GM23338 (cell line): Measurements from ENCODE around the gene B4GALNT2.

Source experiments
- CREB1 ChIP-seq: fragments of 250-450 bp; sonication (Bioruptor Pico); IDR thresholded peaks from 2 replicates; pipeline ENCODE4 v1.5.0; 2020; ENCODE audit warnings: low read depth, mild to moderate bottlenecking, moderate library complexity
- CTCF ChIP-seq, 2 experiments: fragments of 200-600 bp in 1 of 2; sonication (generic) in 1 of 2; conservative IDR thresholded peaks; 2 replicates each; pipeline versions ENCODE4 v1.5.1 to v1.6.1; 2016 to 2017; ENCODE audit warnings: antibody characterized with exemption in 2 of 2, low read depth in 2 of 2, mild to moderate bottlenecking in 2 of 2, moderate library complexity in 1 of 2
- EZH2 ChIP-seq: fragments of 200-600 bp; sonication (generic); IDR thresholded peaks from one replicate; pipeline ENCODE4 v1.8.0; 2017; ENCODE audit warnings: antibody characterized with exemption, mild to moderate bottlenecking, low read depth; ENCODE audit not compliant: unreplicated experiment
- EZH2phosphoT487 ChIP-seq: fragments of 200-600 bp; sonication (generic); IDR thresholded peaks from one replicate; pipeline ENCODE4 v1.8.1; 2018; ENCODE audit warnings: antibody characterized with exemption; ENCODE audit not compliant: unreplicated experiment
- JUNB ChIP-seq: IDR thresholded peaks from one replicate; pipeline ENCODE4 v1.6.1; 2016; ENCODE audit warnings: antibody characterized with exemption; ENCODE audit not compliant: unreplicated experiment
- POLR2AphosphoS5 ChIP-seq: IDR thresholded peaks from 2 replicates; pipeline ENCODE4 v1.6.1; 2016; ENCODE audit warnings: antibody characterized with exemption, low read depth
- REST ChIP-seq: IDR thresholded peaks from one replicate; pipeline ENCODE4 v1.6.1; 2018; ENCODE audit warnings: antibody characterized with exemption; ENCODE audit not compliant: unreplicated experiment
- STAT1 ChIP-seq: IDR thresholded peaks from one replicate; pipeline ENCODE4 v1.6.1; 2016; ENCODE audit warnings: antibody characterized with exemption; ENCODE audit not compliant: unreplicated experiment
- ZNF114 ChIP-seq: fragments of 250-450 bp; sonication (Bioruptor Pico); IDR thresholded peaks from 2 replicates; pipeline ENCODE4 v1.5.0; 2020; ENCODE audit warnings: mild to moderate bottlenecking, moderate library complexity
- ZNF331 ChIP-seq: fragments of 250-450 bp; sonication (Bioruptor Pico); IDR thresholded peaks from 2 replicates; pipeline ENCODE4 v1.5.0; 2020; ENCODE audit warnings: low read depth, mild to moderate bottlenecking, moderate library complexity
- TF ChIP-seq, protein P1 (sequence below): fragments of 250-450 bp; sonication (Bioruptor Pico); IDR thresholded peaks from 2 replicates; pipeline ENCODE4 v1.5.0; 2020; ENCODE audit warnings: mild to moderate bottlenecking, moderate library complexity
- TF ChIP-seq, protein P2 (sequence below): IDR thresholded peaks from 2 replicates; pipeline ENCODE4 v1.6.1; 2016; ENCODE audit warnings: antibody characterized with exemption

DNA sequence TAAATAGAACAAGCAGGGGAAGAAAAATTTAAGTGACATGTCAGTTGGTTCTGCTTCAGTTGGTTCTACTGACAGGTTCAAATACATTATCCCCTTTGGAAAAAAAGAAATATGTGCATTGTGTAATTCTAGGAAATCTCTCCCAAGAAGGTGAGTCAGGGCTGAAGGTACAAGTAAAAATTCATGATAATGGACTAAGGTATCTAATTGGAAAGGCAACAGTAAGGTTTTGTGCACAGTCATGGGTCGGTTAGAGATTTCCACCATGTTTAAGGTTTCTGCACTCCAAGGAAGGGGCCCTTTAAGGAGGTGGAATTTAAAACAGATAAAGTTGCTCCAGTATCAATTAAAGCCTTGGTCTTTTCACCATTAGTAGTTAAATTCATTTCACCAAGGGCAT is 17.9 kb upstream of the B4GALNT2 start:
- TF ChIP-seq CTCF (conservative IDR thresholded peaks at IDR 0.05; ENCODE audit: low read depth in 2 of 2) (no peak), ZNF331 (no peak), EZH2 (no peak), REST (no peak), EZH2phosphoT487 (no peak), POLR2AphosphoS5 (no peak), STAT1 (no peak), CREB1 (CRISPR knock-in tag) (no peak), ZNF114 (no peak), JUNB (no peak)
- TF ChIP-seq, protein P1, sequence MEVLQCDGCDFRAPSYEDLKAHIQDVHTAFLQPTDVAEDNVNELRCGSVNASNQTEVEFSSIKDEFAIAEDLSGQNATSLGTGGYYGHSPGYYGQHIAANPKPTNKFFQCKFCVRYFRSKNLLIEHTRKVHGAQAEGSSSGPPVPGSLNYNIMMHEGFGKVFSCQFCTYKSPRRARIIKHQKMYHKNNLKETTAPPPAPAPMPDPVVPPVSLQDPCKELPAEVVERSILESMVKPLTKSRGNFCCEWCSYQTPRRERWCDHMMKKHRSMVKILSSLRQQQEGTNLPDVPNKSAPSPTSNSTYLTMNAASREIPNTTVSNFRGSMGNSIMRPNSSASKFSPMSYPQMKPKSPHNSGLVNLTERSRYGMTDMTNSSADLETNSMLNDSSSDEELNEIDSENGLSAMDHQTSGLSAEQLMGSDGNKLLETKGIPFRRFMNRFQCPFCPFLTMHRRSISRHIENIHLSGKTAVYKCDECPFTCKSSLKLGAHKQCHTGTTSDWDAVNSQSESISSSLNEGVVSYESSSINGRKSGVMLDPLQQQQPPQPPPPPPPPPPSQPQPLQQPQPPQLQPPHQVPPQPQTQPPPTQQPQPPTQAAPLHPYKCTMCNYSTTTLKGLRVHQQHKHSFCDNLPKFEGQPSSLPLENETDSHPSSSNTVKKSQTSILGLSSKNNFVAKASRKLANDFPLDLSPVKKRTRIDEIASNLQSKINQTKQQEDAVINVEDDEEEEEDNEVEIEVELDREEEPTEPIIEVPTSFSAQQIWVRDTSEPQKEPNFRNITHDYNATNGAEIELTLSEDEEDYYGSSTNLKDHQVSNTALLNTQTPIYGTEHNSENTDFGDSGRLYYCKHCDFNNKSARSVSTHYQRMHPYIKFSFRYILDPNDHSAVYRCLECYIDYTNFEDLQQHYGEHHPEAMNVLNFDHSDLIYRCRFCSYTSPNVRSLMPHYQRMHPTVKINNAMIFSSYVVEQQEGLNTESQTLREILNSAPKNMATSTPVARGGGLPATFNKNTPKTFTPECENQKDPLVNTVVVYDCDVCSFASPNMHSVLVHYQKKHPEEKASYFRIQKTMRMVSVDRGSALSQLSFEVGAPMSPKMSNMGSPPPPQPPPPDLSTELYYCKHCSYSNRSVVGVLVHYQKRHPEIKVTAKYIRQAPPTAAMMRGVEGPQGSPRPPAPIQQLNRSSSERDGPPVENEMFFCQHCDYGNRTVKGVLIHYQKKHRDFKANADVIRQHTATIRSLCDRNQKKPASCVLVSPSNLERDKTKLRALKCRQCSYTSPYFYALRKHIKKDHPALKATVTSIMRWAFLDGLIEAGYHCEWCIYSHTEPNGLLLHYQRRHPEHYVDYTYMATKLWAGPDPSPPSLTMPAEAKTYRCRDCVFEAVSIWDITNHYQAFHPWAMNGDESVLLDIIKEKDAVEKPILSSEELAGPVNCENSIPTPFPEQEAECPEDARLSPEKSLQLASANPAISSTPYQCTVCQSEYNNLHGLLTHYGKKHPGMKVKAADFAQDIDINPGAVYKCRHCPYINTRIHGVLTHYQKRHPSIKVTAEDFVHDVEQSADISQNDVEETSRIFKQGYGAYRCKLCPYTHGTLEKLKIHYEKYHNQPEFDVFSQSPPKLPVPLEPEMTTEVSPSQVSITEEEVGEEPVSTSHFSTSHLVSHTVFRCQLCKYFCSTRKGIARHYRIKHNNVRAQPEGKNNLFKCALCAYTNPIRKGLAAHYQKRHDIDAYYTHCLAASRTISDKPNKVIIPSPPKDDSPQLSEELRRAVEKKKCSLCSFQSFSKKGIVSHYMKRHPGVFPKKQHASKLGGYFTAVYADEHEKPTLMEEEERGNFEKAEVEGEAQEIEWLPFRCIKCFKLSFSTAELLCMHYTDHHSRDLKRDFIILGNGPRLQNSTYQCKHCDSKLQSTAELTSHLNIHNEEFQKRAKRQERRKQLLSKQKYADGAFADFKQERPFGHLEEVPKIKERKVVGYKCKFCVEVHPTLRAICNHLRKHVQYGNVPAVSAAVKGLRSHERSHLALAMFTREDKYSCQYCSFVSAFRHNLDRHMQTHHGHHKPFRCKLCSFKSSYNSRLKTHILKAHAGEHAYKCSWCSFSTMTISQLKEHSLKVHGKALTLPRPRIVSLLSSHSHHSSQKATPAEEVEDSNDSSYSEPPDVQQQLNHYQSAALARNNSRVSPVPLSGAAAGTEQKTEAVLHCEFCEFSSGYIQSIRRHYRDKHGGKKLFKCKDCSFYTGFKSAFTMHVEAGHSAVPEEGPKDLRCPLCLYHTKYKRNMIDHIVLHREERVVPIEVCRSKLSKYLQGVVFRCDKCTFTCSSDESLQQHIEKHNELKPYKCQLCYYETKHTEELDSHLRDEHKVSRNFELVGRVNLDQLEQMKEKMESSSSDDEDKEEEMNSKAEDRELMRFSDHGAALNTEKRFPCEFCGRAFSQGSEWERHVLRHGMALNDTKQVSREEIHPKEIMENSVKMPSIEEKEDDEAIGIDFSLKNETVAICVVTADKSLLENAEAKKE (CRISPR knock-in tag) = no peak
- TF ChIP-seq, protein P2, sequence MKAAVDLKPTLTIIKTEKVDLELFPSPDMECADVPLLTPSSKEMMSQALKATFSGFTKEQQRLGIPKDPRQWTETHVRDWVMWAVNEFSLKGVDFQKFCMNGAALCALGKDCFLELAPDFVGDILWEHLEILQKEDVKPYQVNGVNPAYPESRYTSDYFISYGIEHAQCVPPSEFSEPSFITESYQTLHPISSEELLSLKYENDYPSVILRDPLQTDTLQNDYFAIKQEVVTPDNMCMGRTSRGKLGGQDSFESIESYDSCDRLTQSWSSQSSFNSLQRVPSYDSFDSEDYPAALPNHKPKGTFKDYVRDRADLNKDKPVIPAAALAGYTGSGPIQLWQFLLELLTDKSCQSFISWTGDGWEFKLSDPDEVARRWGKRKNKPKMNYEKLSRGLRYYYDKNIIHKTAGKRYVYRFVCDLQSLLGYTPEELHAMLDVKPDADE = no peak
